ENCODE data around the gene TSPOAP1.

DNA sequence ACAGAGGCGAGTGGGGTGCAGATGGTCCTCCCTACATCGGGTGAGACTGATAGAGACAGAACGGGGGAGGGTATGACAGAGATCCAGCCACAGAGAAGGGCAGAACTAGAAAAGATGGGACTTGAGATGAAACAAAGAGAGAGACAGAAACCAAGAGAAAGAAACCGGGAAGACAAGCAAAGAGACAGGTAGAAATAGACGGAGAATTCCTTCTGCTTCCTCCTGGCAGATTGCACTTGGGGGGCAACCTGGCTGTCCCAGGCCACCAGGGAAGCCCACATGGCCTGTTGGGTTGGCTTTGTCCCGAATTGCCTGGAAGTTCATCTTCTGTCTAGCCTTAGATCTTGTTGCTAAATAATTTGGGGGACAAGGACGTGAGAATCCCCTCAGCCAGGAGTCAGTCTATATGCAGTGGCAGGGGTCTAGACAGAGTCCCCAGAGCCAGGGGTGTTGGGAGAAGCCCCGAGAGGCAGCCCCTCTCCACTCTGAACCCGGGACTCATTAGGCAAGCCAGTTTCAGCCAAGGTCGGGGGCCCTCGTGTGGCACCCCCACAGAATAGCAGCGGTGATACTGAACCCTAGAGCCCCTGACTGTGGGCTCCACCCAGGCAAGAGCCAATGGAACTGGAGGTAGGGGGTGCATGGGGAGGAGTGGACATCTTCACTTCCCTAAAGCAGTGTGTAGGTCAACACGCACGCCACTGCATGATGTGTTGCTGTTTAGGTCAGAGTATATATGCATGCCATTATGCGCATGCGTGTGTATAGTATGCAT is 627 bp upstream of the TSPOAP1 start:
- TF ChIP-seq CTCF (IDR thresholded peaks at IDR 0.05; ENCODE audit: low read depth, low read length), result peak; percentile 49
- peak; percentile 74; the same call in 1 of the 2 replicates for TF ChIP-seq MAX (IDR thresholded peaks at IDR 0.05; ENCODE audit: low read depth, low read length)
